Endothelial cell of umbilical vein (primary cell): Measurements from ENCODE around the gene TK2. TPM values are rescaled to one million over a fixed set of nuclear protein-coding genes. Genes with fewer than 3 reads are reported as not detected.

Source experiments
- BruUV-seq: library from RNA; stranded (reverse); fragments of 400-500 nt; replicated peaks from 2 replicates; lab custom pipeline; 2021; lab: Mats Ljungman, UMichigan
- CTCF ChIA-PET: fragments of 300-600, 350-600 bp; sonication (Branson Sonifier 250); formaldehyde crosslinking; loops from one replicate; lab custom pipeline; 2021; ENCODE audit warnings: antibody characterized with exemption, inconsistent platforms; lab: Charles Lee
- POLR2A ChIA-PET: fragments of 300-600, 350-600 bp; sonication (Branson Sonifier 250); formaldehyde crosslinking; loops from one replicate; lab custom pipeline; 2021; ENCODE audit warnings: antibody characterized with exemption, inconsistent platforms; lab: Charles Lee
- DNase-seq: peaks from one replicate; pipeline ENCODE4 v3.0.0-alpha.2; 2011; ENCODE audit warnings: low read depth, low spot score
- FAIRE-seq: peaks from 2 replicates; lab custom pipeline; 2011; peaks lifted over from hg19 to GRCh38; lab: Jason Lieb, UNC
- H2AFZ ChIP-seq: 2 replicates; pipeline ENCODE4 v1.6.0; 2012; ENCODE audit warnings: low read depth, low read length, control low read depth, inconsistent platforms
- H3K27ac ChIP-seq: 2 replicates; pipeline ENCODE4 v1.5.1; 2011; ENCODE audit warnings: low read depth, mild to moderate bottlenecking, control low read depth, low read length, moderate library complexity; ENCODE audit not compliant: insufficient read depth
- H3K27me3 ChIP-seq, 2 experiments: 2 replicates each; pipeline versions ENCODE4 v1.6.0 to v1.6.1; 2011; ENCODE audit warnings: low read length in 2 of 2, mixed read lengths in 1 of 2; ENCODE audit not compliant: control insufficient read depth in 2 of 2, insufficient read depth in 2 of 2
- H3K36me3 ChIP-seq, 2 experiments: 2 replicates in 1 of 2; 3 replicates in 1 of 2; pipeline ENCODE4 v1.5.1; 2011; ENCODE audit warnings: low read length in 2 of 2, mild to moderate bottlenecking in 1 of 2, moderate library complexity in 1 of 2; ENCODE audit not compliant: control insufficient read depth in 2 of 2, insufficient read depth in 2 of 2; ENCODE audit errors: extremely low read depth in 1 of 2
- H3K4me1 ChIP-seq: 3 replicates; pipeline ENCODE4 v1.5.1; 2011; ENCODE audit warnings: mild to moderate bottlenecking, low read length; ENCODE audit not compliant: control insufficient read depth, insufficient read depth; ENCODE audit errors: extremely low read depth
- H3K4me2 ChIP-seq: 2 replicates; pipeline ENCODE4 v1.6.1; 2011; ENCODE audit warnings: low read length, control low read depth, mixed read lengths; ENCODE audit not compliant: insufficient read depth
- H3K4me3 ChIP-seq, 3 experiments: fragments of 200-600 bp in 1 of 3; sonication (generic), shearing (Covaris generic) in 1 of 3; replicated peaks in 1 of 3; 2 replicates each; pipeline ENCODE4 v1.5.1; 2011 to 2016; ENCODE audit warnings: control low read depth in 3 of 3, low read length in 3 of 3, mild to moderate bottlenecking in 2 of 3, inconsistent platforms in 1 of 3, low read depth in 1 of 3, moderate library complexity in 1 of 3; ENCODE audit not compliant: insufficient read depth in 1 of 3
- H3K79me2 ChIP-seq: 2 replicates; pipeline ENCODE4 v1.6.0; 2012; ENCODE audit warnings: low read length, inconsistent platforms; ENCODE audit not compliant: control insufficient read depth, insufficient read depth
- H3K9ac ChIP-seq: replicated peaks from 2 replicates; pipeline ENCODE3; 2011; ENCODE audit warnings: low read length, control low read depth; ENCODE audit not compliant: insufficient read depth; ENCODE audit errors: extremely low read depth
- H3K9me1 ChIP-seq: replicated peaks from 3 replicates; pipeline ENCODE4 v1.6.0; 2011; ENCODE audit warnings: mild to moderate bottlenecking, low read length; ENCODE audit not compliant: control insufficient read depth, insufficient read depth; ENCODE audit errors: extremely low read depth
- H3K9me3 ChIP-seq: replicated peaks from 2 replicates; pipeline ENCODE4 v1.5.1; 2012; ENCODE audit warnings: low read length, inconsistent platforms; ENCODE audit not compliant: control insufficient read depth, insufficient read depth
- H4K20me1 ChIP-seq: replicated peaks from 2 replicates; pipeline ENCODE3; 2011; ENCODE audit warnings: mild to moderate bottlenecking, low read length; ENCODE audit not compliant: control insufficient read depth, insufficient read depth; ENCODE audit errors: extremely low read depth
- MYC ChIP-seq: IDR thresholded peaks from one replicate; pipeline ENCODE4 v1.6.1; 2011; ENCODE audit warnings: mild to moderate bottlenecking, low read depth, low read length
- dilution Hi-C: fragments of 300-500 bp; cut with MboI; formaldehyde crosslinking; loops from one replicate; pipeline ENCODE4 v1.15.0; 2019; ENCODE audit warnings: low sequenced_read_pairs; ENCODE audit not compliant: extremely low pct_ligation_motif_present
- intact Hi-C: fragments of 100-400 bp; cut with micrococcal nuclease; formaldehyde crosslinking; loops from one replicate; pipeline ENCODE4 v1.10.0; 2022
- polyA plus RNA-seq, 4 experiments: library from polyadenylated mRNA; depleted of rRNA in 3 of 4; stranded (reverse) in 3 of 4; unstranded in 1 of 4; fragments of >200 nt; gene quantifications; 2 replicates each; pipeline versions ENCODE4 v1.2.1 to v1.2.3, GENCODE V29; 2011 to 2012; ENCODE audit warnings: missing spikeins in 1 of 4
- total RNA-seq: library from RNA; stranded (reverse); gene quantifications from 2 replicates; pipeline ENCODE4 v1.2.3, GENCODE V29; 2021
- TF ChIP-seq, protein P1 (sequence below), 2 donors: IDR thresholded peaks; 1 replicate in 1 of 2; 2 replicates in 1 of 2; pipeline ENCODE4 v1.5.1; 2011; ENCODE audit warnings: low read length in 2 of 2, mild to moderate bottlenecking in 2 of 2, moderate library complexity in 2 of 2, control low read depth in 1 of 2, inconsistent platforms in 1 of 2, low read depth in 1 of 2; ENCODE audit not compliant: insufficient read depth in 1 of 2; ENCODE audit errors: extremely low read depth in 1 of 2
- TF ChIP-seq, protein P2 (sequence below): IDR thresholded peaks from 2 replicates; pipeline ENCODE4 v1.6.1; 2011; ENCODE audit not compliant: insufficient read depth, insufficient read length

TK2 gene
- total and polyA plus RNA-seq, 2 donors (not counting 3 experiments of a cell fraction or from before 2014, with no cell fraction given) = 12.1 to 25.2 TPM

DNA sequence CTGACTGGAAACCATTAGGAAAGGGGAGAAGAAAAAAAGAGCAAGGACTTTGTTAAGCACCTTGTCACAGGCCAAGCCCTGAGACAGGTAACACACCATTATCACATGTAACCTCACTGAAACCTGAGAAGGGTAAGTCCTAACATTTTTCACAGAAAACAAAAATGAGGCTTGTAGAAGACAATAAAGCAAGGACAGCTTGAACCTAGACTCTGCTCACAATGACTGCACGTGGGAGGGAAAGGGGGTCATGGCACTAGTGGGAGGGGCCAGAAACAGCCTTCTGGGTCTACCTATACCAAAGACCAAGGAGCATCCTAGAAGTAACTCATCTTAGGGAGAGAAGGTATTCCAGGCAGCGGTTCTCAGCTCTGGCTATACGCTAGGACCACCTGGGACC lies 7.5 kb downstream of the TK2 start:
- H3K4me1 ChIP-seq = no peaks in the 10 kb centered on the region
- no peak overlapping the region for H3K4me2 ChIP-seq
- H3K9ac ChIP-seq = no peak overlapping the region
- intact Hi-C loops (no loop called here), dilution Hi-C loops (no loop called here)
- H3K9me3 ChIP-seq = no peaks in the 10 kb centered on the region
- BruUV-seq = no TSS peak
- DNase-seq (no peak), FAIRE-seq (no peak)
- H3K9me1 ChIP-seq = no peaks in the 10 kb centered on the region
- no peak overlapping the region for H2AFZ ChIP-seq
- no peaks in the 10 kb centered on the region for H3K79me2 ChIP-seq
- CTCF ChIA-PET = interaction anchor here (1.5 to 2.5 kb wide), 2 partner anchors 21 kb away, joined by 3 to 8 read pairs; no protein-coding TSS in a partner anchor
- no peak overlapping the region for H3K27ac ChIP-seq
- no peaks in the 10 kb centered on the region for H3K27me3 ChIP-seq
- TF ChIP-seq, protein P1, sequence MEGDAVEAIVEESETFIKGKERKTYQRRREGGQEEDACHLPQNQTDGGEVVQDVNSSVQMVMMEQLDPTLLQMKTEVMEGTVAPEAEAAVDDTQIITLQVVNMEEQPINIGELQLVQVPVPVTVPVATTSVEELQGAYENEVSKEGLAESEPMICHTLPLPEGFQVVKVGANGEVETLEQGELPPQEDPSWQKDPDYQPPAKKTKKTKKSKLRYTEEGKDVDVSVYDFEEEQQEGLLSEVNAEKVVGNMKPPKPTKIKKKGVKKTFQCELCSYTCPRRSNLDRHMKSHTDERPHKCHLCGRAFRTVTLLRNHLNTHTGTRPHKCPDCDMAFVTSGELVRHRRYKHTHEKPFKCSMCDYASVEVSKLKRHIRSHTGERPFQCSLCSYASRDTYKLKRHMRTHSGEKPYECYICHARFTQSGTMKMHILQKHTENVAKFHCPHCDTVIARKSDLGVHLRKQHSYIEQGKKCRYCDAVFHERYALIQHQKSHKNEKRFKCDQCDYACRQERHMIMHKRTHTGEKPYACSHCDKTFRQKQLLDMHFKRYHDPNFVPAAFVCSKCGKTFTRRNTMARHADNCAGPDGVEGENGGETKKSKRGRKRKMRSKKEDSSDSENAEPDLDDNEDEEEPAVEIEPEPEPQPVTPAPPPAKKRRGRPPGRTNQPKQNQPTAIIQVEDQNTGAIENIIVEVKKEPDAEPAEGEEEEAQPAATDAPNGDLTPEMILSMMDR (IDR thresholded peaks at IDR 0.05; ENCODE audit: extremely low read depth in 1 of 2, insufficient read depth in 1 of 2, low read depth in 1 of 2, low read length in 2 of 2) = no peak
- TF ChIP-seq, protein P2, sequence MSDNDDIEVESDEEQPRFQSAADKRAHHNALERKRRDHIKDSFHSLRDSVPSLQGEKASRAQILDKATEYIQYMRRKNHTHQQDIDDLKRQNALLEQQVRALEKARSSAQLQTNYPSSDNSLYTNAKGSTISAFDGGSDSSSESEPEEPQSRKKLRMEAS = no peak
- H3K4me3 ChIP-seq = no peak overlapping the region
- H3K36me3 ChIP-seq = peaks cover 0 to 2% of the 10 kb centered on the region in 2 experiments
- no peaks in the 10 kb centered on the region for H4K20me1 ChIP-seq
- POLR2A ChIA-PET = no interaction called here

DNA sequence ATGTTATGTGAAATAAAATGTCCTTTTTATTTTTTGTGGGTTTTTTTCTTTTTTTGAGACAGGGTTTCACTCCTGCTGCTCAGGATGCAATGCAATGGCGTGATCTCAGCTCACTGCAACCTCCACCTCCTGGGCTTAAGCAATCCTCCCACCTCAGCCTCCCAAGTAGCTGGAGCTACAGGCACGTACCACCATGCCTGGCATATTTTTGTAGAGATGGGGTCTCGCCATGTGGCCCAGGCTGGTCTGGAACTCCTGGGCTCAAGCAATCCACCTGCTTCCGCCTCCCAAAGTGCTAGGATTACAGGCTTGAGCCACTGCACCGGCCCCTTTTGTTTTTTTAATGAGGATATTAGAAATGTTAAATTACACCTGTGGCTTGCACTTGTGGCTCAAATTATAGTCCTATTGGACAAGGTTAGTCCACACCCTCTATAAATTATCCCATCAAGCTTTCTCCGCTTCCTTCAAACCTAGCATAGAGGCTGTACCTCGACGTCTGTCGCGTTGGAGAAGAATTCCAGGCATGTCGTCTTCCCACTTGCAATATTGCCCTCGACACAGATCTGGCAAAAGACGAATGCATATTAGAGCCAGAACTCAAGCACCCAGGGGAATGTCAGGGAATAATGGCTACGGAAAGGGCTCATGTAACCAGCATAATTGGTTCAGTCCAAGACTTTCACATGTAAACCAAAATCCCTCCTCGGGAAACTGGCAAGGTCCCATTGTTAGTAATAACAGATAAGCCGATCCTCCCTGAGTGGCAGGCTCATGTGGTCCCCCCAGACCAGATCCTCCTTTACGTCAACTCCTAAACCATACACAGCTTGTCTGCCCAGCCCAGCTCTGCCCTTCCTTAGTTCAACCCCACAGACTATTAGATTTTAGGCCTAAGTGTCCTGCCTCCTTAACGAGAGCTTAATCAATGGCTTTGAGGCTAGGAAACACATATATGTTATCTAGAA lies 8.2 kb downstream of the TK2 start:
- Histone ChIP-seq H4K20me1 (no peaks in the 10 kb centered on the region), H2AFZ (no peak overlapping the region), H3K4me3 (no peak overlapping the region), H3K27me3 (no peaks in the 10 kb centered on the region), H3K36me3 (peaks cover 0 to 8% of the 10 kb centered on the region in 2 experiments), H3K27ac (no peak overlapping the region), H3K9ac (no peak overlapping the region), H3K9me3 (no peaks in the 10 kb centered on the region), H3K4me2 (no peak overlapping the region), H3K9me1 (no peaks in the 10 kb centered on the region), H3K79me2 (no peaks in the 10 kb centered on the region), H3K4me1 (no peaks in the 10 kb centered on the region)
- no TSS peak for BruUV-seq
- dilution Hi-C loops (no loop called here), intact Hi-C loops (no loop called here)
- DNase-seq = no peak
- no peak for FAIRE-seq
- CTCF ChIA-PET = interaction anchor here (1.5 kb wide), 1 partner anchor 21 kb away, joined by 3 read pairs; no protein-coding TSS in a partner anchor
- TF ChIP-seq MYC = no peak
- POLR2A ChIA-PET = no interaction called here
